HG03457 (cell line): ENCODE results near the gene DNAJA3.

ENCODE experiments used
- ATAC-seq: cut with Tn5 transposase; IDR thresholded peaks from one replicate; pipeline ENCODE4 v1.9.1; 2021; ENCODE audit warnings: moderate number of reproducible peaks; ENCODE audit not compliant: unreplicated experiment

Gene DNAJA3

DNA sequence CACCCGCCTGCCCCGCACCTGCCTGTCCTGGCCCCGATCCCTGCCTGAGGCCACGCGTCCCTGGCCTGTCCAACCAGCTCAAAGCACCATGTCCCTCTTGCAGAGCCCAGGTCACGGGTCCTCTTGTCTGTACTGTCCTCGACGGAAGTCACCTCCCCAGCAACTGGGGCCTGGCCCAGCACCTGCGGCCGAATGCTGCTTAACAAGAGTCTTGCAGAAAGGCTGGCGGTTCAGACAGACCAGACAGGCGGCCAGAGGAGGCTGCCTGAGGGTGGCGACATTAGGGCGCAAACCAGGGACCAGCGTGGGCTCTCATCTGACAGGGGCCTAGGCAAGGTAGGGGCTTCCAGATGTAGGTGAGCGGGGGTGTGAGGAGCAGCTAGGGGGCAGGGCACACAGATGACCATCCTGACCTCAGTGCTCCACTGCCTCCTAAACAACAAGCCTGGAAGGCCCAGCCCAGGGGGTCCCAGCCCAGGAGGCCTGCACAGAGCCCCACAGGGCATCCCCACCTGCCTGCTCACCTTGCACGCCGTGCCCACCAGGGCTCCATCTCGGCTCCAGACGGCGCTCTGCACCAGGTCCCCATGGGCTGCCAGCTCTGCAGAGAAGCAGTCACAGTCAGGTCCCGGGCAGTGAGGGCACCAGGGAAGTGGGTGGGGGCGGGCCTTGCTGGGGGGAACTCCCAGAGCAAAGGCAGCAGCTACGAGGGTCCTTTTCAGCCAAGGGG is 20.5 kb upstream of the DNAJA3 start:
- no peak for ATAC-seq

DNA sequence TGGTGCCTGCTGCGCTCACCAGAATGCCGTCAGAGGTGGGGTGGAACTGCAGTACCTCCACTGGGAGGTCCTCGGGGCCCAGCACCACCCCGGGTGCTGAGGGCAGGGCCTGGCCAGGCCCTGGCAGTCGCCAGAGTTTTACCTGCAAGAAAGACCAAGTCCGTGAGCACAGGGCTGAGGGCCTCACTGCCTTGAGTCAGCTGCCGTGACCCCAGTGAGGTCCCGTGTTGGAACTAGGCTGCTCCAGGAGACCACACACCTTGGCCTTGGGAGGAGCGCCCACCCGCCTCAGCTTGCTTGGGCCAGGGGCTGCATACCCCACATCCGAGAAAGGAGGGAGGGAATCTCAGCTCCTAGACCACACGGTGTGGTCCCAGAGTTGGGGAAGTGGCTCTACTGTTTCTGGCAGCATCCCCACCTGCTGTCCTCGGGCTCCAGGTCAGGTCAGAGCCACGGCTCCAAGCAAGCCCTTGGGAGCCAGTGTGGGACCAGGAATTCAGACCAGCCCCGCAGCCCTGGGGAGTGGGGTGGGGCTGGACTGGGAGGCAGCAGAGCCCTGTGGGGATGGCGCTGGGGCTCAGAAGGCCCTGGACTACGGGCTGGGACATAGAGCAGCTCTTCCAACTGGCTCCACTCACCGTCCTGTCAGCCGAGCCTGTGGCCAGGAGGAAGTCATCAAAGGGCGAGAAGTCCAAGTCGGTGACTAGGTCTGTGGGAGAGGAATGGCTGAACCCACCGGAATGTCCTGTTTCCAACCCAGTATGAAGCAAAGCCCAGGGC is 17.9 kb upstream of the DNAJA3 start:
- no peak for ATAC-seq

DNA sequence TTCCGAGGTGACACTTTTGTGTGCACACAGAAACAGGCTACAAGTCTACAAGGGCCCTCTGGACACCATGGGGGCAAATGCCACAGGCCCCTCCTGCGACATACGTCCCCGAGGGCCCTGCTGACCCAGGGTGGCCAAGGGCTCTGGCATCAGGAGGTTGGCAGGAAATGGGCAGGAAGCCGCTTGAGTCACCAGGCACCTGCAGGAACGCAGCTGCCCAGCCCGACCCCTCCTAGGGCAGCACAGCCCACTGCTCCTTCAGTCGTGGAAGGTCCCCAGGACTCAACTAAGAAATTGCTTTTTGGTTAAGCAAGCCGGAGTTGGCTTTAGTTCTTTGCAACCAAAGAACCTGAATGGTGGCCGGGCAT is 17.4 kb upstream of the DNAJA3 start:
- no peak for ATAC-seq

DNA sequence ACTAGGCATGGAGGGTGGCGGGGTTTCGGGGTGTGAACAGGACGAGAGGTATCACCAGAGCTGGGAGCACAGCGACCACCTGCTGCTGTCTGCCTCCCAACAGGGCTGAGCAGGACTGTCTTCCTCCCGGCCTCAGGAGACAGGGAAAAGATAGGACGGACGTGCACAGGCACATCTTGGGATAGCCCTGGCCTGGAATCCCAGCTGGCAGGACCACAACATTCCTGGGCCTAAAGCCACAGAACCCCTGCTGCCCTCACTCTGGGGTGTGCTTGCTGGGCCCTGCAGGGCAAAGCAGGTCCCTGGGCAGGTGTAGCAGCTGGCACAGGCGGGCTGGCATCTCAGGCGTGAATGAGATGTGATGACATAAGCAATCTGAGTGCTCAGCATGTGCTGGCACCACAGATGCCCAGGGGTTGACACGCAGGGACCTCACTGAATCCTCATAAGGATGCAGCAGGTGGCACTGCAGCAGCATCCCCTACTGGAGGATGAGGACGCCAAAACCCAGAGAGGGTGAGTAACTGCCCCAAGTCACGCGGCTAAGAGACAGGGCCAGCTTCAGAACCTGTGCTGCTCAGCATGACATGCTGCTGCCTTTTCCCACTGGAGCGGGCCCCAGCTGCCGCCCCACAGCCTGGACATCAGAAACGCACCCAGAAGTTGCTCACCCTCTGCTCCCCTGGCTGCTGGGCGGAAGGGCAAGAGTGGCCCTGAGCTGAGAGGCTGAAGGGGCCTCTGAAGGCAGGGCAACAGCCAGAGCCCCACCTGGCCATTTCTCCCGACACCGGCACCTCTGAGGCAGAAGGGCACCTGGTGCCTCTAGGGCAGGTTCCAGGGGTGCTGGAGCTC is 16.4 kb upstream of the DNAJA3 start:
- ATAC-seq = no peak

DNA sequence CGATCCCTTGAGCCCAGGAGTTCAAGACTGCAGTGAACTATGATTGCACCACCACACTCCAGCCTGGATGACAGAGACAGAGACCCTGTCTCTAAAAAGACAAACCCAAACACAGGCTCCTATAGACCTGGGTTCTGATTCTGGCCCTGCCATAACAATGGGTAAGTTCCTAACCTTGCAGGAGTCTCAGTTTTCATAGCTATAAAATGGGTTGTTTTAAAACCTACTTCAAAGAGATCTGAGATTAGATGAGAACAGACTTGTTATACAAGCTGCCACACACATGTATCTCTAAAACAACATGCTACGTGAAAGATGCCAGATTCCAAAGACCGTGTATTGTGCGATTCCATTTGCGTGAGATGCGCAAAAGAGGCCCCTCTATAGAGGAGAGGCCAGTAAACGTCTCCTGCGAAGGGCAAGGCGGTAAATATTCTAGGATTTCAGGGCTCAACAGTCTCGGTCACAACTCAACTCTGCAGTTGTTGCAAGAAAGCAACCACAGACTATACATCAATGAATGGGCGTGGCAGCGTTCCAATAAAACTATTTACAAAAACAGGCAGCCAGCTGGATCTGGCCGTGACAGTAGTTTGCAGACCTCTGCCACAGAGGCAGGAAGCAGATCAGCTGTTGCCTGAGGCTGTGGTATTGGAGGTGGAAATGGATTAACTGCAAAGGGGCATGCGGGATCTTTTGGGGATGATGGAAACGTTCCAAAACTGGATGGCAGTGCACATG is 15.2 kb upstream of the DNAJA3 start:
- no peak for ATAC-seq

DNA sequence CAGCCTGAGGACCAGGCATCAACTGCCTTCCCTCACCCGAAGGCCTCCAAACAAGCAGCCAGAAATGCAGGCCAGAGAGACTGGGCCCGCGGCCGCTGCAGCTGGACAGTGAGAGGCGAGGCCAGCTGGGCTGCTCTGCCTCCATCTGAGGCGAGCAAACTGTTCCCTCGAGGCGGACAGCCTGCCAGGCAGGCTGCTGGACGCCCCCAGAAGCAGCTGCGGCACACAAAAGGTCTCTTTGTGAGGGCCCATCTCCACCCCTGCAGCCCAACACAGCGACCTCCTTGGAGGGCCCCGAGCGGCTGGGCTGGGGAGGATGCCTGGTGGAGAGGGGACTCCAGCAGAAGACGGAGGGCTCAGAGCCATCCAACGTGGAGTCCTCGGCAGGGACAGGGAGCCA is 14.0 kb upstream of the DNAJA3 start:
- ATAC-seq = no peak

DNA sequence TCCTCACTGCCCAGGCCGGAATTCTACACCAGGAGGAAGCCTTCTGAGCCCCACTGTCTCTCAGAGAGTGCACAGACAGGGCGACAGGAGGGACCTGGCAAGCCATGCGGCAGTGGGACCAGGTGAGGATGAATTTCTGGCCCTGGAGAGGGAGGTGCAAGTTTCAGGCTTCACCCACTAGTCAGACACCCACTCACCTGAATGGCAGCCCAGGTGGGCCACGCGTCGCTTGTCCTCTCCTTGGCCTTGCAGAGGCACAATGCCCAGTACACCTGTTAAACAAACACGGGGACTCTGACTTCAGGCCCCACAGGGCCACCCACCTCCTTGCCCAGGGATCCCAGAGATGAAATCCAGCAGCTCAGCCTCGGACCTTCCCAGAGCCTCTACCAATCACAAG is 13.5 kb upstream of the DNAJA3 start:
- ATAC-seq = no peak

DNA sequence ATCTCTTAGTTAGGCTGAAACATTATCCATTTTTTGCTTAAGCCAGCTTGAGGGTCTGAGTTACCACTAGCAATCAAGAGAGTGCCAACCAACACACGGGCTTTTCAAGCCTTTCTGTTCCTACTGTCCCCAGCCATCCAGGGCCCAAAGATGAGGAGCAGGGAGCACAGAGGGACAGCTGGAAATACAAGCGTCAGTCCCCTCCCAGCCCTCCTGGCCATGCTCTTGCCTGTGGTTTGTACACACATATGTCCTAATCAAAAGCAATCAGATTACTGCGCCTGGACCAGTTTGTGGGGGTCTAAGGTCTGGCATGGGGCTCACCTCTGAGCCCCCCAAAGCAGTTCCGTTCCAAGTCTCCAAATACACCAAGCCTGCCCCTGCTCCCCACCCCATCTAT is 12.8 kb upstream of the DNAJA3 start:
- no peak for ATAC-seq

DNA sequence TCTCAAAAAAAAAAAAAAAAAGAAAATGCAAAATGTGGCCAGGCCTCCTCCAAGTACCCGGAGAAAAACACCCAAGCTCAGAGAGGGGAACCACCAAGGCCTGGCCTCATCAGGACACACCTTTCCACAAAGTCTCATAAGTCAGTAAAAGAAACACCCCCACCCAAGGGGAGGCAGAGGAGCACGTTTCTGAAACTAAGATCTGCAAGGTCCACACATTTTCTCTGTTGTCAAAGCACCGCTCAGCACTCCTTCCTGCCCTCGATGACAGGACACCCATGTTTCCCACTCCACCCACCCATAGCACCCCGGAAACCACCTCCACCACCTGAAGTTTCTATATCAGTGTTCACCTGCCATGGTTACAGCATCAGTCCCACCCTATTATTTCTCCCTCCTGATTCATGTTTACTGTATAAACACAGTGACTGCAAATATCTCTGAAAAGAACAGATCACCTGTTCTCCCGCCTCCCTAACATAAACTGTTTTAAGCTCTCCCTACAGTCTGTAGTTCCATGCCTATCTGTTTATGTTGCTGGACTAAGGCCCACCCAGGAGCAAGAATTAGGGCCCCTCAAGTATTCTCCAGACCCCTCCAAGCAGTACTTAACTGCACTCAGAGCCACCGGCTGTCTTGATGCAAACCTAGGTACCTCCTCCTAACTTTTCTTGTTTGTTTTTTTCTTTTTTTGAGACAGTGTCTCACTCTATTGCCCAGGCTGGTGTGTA is 11.3 kb upstream of the DNAJA3 start:
- ATAC-seq = peak; percentile 57

DNA sequence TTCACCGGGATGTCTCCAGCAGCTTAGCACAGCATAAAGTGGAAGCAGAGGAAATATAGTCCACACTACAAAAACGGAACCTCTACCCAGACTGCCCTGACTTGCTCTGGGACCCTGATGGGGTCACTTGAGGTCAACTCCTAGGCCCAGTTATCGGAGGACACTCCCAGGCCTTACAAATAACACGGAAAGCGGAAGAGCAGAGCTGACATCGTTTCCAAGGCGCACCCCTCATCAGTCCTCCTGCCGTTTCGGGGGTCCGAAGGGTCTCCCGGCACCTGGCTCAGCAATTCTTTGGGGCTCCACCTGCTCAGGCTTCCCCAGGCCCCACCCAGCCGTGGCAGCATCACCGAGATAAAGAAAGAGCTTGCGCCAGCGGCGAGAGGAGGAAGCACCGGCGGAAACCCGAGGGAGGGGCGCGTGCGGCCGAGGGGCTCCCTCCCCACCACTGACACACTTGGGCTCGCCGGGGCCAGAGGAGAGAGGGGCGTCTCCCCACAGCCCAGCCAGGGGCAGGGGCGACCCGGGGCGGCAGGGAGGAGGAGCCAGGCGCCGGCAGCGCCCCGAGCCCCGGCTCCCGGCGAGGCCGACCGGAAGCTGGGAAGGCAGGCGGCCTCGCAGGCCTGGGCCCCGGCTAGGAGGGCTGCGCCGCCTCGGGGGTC is 10.0 kb upstream of the DNAJA3 start:
- no peak for ATAC-seq

DNA sequence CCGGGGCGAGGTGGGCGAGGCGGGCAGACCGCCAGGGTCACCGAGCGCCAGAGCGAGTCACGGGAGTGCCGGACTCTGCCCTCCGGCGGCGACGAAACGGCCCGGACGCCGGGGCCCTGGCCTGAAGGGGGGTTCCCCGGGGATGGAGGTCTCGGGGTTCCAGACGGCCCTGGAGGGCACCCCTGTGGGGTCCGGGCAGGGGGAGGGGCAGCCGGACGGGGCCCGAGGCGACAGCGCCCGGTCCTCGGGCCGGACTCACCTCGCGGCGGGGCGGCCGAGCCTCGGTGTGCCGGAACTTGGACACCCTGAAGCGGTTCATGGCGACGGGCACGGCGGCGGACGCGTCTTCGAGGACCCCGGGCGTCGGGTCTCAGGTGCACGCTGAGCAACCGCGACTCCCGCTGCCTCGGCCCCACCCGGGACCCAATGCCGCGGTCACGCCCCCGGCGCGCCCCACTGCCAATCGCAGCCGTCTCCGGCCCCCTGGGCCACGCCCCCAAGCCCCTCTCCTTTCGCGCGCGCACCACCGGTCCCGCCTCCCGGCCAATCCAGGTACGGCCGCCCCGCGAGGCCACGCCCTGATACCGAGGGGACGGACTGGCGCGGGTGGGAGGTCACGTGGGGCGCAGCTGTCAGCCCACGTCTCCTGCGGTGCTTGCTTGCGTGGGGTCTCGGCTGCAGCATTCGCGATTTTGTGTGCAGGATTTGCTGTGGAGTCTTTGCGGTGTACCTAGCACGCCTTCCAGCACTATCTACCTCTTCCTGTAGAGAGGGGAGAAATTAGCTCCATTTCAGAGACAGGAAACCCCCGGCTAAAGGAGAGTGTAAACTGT is 9.3 kb upstream of the DNAJA3 start, which contains the start of gene CORO7:
TSS of gene CORO7 (minus strand) at position 397 of the 833 bp plus-strand sequence. CDS start at position 319, 78 bp downstream.
- peak; percentile 60 for ATAC-seq

DNA sequence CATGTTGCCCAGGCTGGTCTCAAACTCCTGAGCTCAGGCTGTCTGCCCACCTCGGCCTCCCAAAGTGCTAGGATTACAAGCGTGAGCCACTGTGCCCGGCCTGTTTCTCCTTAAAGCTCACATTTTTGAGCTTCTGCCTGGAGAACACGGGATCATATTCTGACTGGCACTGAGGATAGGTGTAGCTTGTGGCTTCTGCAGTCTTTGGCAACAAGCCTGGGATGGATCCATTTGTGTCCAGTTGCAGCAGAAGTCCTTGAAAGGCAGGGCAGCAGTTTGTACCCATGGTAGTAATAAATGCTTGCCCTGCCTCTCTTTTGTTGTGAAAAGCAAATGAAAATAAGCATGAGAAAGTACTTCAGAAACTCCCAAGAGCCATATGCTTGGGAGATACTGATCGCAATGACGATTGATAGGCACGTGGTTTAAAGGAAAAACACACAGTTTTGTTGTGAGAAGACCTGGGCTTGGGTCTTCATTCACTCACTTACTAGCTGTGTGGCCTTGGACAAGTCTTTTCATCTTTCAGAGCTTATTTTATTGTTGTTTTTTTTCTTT is 6.2 kb upstream of the DNAJA3 start:
- ATAC-seq = no peak

DNA sequence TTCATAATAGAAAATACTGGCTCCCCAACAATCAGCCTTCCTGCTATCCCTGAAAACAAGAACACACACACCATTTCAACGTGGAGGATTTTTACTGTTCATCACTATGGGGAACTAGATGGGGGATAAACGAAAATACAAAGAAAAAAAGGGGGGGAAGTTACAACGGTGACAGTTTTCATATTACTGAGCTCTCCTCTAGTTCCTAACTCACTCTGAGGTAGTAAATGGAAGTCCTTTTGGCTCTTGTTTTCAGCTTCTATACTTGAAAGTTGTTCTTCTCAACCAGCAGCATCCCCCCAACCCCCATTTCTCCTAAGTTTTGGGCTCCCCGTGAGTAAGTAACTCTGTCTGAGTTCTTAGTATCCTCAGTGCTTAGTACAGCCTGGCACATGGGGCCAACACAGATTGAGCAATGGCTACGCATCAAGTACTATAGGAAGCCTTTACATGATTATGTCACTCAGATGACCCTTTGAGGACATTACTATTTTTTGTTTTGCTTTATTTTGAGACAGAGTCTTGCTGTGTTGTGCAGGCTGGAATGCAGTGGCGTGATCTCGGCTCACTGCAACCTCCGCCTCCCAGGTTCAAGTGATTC is 5.1 kb upstream of the DNAJA3 start:
- ATAC-seq = no peak

DNA sequence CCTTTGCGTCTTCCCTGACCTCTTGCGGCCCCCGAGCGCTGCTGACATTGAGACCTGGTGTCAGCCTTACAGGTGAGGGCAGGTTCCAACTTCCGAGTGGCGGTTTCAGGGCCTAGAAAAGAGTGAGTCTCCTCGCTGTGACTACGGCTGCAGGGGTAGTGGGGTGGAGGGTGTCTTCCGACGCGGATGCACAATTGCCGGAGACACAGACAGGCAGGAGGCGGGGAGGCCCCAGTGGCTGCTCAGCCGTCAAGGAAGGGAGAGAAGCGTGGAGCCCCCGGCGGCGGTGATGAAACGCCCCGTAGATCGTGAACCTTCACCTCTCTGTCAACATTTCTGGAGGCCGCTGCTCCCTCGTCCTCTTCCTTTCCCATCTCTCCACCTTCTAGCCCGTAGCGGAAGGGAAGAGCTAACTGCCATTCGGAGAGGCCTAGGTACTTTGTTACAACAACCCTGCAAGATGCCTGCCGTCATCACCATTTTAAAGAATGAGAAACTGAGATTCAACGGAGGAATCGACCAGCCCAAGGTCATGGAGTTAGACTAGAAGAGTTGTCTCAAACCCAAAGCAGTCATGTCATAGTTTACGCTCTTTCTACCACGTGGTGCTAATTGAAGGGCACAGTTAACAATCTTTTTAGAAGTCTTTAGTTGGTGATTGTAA is 485 bp downstream of the DNAJA3 start:
- peak; percentile 7 for ATAC-seq

DNA sequence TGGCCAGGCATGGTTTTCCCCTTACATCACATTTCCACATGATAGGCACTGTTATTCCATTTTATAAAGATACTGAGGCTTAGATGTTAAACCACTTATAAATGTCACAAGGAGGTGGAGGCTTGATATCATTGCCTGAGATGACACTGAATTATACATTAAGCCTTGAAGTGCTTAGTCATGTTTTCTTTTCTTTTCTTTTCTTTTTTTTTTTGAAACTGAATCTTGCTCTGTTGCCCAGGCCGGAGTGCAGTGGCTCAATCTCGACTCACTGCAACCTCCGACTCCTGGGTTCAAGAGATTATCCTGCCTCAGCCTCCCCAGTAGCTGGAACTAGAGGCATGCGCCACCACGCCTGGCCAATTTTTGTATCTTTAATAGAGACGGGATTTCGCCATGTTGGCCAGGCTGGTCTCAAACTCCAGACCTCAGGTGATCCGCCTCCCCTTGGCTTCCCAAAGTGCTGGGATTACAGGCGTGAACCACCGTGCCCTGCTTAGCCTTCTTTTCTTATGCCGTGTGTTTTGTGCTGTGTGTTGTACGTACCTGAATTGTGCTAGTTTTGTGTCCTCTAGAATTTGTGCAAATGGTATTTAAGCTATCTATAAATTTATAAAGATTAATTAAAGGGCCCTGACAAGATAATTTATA is 1.2 kb downstream of the DNAJA3 start:
- no peak for ATAC-seq

DNA sequence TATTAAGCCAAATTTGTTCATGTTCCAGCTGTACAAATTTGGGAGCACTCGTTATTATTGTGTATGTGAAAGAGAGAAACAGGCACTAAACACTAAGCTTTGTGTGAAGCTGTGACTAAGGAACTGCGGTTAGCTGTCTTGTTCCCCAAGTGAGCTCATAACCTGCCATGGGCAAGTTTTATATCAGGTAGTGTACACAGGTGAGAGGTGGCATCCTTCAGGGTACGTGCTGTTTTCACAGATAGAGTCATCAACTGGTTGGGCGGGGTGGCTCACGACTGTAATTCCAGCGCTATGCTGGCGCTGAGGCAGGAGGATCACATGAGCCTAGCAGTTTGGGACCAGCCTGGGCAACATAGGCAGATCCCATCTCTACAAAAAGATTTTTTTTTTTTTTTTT is 2.8 kb downstream of the DNAJA3 start:
- no peak for ATAC-seq

DNA sequence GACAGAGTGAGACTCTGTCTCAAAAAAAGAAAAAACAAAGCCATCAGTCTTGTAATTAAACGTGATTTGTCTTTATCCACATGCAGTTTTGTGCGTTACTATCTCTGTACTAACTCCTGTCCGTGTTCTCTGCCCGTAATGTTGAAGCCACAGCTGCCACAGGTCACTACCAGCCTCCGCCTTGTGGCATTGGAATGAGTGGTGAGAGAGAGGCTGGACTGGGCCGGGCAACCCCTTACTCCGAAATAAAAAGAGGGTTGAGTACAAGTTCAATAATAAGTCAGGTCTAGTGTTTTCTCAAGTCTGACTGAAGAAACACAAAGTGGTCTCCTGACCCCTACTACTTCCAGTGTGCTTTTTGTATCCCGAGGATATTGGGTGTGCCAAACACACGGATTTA is 5.4 kb downstream of the DNAJA3 start:
- ATAC-seq = no peak
